ENCODE measurements around the gene SLC4A4. TPM values are rescaled to one million over a fixed set of nuclear protein-coding genes. Genes with fewer than 3 reads are reported as not detected.

SLC4A4 gene
- total RNA-seq, 1 experiment from 2014 or later: 1.1 TPM

DNA sequence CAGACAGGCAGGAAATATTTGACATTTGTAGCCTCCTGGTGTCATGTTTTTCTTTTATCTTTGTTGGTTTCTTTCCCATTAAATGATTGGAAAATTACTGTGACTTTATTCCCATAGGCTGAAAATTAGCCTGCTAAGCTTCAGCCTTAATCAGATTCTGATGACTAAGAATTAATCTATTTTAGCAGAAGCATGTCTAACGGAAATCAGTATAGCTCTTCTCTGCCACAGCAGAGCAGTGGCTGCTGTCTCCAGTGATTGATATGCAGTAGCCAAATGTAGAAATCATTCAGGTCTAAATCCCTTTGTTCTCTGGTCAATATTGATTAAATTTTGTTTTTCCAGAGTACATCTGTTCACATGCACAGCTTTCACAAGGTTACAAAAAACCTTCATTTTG lies 245.8 kb downstream of the SLC4A4 start (continued):
- TF ChIP-seq, protein P1, sequence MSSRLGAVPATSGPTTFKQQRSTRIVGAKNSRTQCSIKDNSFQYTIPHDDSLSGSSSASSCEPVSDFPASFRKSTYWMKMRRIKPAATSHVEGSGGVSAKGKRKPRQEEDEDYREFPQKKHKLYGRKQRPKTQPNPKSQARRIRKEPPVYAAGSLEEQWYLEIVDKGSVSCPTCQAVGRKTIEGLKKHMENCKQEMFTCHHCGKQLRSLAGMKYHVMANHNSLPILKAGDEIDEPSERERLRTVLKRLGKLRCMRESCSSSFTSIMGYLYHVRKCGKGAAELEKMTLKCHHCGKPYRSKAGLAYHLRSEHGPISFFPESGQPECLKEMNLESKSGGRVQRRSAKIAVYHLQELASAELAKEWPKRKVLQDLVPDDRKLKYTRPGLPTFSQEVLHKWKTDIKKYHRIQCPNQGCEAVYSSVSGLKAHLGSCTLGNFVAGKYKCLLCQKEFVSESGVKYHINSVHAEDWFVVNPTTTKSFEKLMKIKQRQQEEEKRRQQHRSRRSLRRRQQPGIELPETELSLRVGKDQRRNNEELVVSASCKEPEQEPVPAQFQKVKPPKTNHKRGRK (CRISPR knock-in tag; IDR thresholded peaks at IDR 0.05; ENCODE audit: borderline replicate concordance): no peak

DNA sequence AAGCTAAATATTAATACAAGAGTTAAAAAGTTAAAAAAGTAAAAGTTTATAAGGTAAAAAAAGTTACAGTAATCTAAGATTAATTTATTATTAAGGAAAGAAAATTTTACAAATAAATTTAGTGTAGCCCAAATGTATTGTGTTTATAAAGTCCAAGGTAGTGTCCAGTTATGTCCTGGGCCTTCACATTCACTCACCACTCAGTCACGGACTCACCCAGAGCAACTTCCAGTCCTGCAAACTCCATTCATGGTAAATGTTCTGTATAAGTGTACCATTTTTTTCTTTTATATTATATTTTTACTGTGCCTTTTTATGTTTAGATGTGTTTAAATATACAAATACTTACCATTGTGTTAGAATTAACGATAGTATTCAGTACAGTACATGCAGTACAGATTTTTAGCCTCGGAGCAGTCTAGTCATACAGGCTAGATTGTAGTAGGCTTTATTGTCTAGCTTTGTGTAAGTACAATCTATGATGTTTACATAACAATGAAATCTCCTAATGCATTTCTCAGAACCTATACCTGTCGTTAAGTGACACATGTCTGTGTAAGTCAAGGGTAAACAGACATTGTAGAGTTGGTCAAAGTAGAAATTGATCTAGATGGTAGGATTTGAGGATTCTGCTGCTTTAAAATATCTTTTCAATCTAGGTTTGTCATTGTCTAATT lies 247.4 kb downstream of the SLC4A4 start:
- Mint-ChIP-seq H3K9me3 (peaks cover 34% of the 10 kb centered on the region), H3K4me1 (peaks cover 6% of the 10 kb centered on the region), H3K4me3 (no peak overlapping the region), H3K27ac (no peak overlapping the region), H3K27me3 (ENCODE audit: low read depth) (peaks cover 2% of the 10 kb centered on the region; the same call in 1 of the 2 replicates), H3K36me3 (peaks cover 30% of the 10 kb centered on the region)
- CTCF ChIA-PET: no interaction called here
- ATAC-seq (no peak), DNase-seq (ENCODE audit: low spot score) (no peak)
- no peak for TF ChIP-seq ZNF396 (CRISPR knock-in tag; IDR thresholded peaks at IDR 0.05; ENCODE audit: borderline replicate concordance)
- TF ChIP-seq IRF2 (CRISPR knock-in tag; IDR thresholded peaks at IDR 0.05; ENCODE audit: borderline replicate concordance, low read depth): no peak
- TF ChIP-seq ZNF416 (CRISPR knock-in tag; IDR thresholded peaks at IDR 0.05): no peak
- no peak for TF ChIP-seq ZNF423 (CRISPR knock-in tag; IDR thresholded peaks at IDR 0.05)
- TF ChIP-seq, protein P2, sequence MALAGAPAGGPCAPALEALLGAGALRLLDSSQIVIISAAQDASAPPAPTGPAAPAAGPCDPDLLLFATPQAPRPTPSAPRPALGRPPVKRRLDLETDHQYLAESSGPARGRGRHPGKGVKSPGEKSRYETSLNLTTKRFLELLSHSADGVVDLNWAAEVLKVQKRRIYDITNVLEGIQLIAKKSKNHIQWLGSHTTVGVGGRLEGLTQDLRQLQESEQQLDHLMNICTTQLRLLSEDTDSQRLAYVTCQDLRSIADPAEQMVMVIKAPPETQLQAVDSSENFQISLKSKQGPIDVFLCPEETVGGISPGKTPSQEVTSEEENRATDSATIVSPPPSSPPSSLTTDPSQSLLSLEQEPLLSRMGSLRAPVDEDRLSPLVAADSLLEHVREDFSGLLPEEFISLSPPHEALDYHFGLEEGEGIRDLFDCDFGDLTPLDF (CRISPR knock-in tag; IDR thresholded peaks at IDR 0.05): no peak
- no peak for TF ChIP-seq ESRRA (CRISPR knock-in tag; IDR thresholded peaks at IDR 0.05; ENCODE audit: borderline replicate concordance)
- TF ChIP-seq TP53 (CRISPR knock-in tag; IDR thresholded peaks at IDR 0.05): no peak
- no peak for TF ChIP-seq ATF1 (CRISPR knock-in tag; IDR thresholded peaks at IDR 0.05)
- no peak for TF ChIP-seq ETV6 (CRISPR knock-in tag; IDR thresholded peaks at IDR 0.05)
- TF ChIP-seq, protein P3, sequence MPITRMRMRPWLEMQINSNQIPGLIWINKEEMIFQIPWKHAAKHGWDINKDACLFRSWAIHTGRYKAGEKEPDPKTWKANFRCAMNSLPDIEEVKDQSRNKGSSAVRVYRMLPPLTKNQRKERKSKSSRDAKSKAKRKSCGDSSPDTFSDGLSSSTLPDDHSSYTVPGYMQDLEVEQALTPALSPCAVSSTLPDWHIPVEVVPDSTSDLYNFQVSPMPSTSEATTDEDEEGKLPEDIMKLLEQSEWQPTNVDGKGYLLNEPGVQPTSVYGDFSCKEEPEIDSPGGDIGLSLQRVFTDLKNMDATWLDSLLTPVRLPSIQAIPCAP (CRISPR knock-in tag; IDR thresholded peaks at IDR 0.05): no peak
- no peak for TF ChIP-seq RELA (CRISPR knock-in tag; IDR thresholded peaks at IDR 0.05; ENCODE audit: borderline replicate concordance)
- TF ChIP-seq SMAD4 (CRISPR knock-in tag; IDR thresholded peaks at IDR 0.05): no peak
- no peak for TF ChIP-seq ZNF138 (CRISPR knock-in tag; conservative IDR thresholded peaks at IDR 0.05)
- TF ChIP-seq, protein P4, sequence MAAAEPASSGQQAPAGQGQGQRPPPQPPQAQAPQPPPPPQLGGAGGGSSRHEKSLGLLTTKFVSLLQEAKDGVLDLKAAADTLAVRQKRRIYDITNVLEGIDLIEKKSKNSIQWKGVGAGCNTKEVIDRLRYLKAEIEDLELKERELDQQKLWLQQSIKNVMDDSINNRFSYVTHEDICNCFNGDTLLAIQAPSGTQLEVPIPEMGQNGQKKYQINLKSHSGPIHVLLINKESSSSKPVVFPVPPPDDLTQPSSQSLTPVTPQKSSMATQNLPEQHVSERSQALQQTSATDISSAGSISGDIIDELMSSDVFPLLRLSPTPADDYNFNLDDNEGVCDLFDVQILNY (CRISPR knock-in tag; IDR thresholded peaks at IDR 0.05): no peak
- TF ChIP-seq, protein P5, sequence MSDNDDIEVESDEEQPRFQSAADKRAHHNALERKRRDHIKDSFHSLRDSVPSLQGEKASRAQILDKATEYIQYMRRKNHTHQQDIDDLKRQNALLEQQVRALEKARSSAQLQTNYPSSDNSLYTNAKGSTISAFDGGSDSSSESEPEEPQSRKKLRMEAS (CRISPR knock-in tag; IDR thresholded peaks at IDR 0.05): no peak
- TF ChIP-seq, protein P6, sequence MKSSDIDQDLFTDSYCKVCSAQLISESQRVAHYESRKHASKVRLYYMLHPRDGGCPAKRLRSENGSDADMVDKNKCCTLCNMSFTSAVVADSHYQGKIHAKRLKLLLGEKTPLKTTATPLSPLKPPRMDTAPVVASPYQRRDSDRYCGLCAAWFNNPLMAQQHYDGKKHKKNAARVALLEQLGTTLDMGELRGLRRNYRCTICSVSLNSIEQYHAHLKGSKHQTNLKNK (CRISPR knock-in tag; IDR thresholded peaks at IDR 0.05): no peak
- no peak for TF ChIP-seq CREM (CRISPR knock-in tag; IDR thresholded peaks at IDR 0.05)
- TF ChIP-seq FOXP1 (CRISPR knock-in tag; IDR thresholded peaks at IDR 0.05; ENCODE audit: borderline replicate concordance): no peak
- no peak for TF ChIP-seq GRHL2 (CRISPR knock-in tag; IDR thresholded peaks at IDR 0.05; ENCODE audit: insufficient replicate concordance, severe bottlenecking)
- TF ChIP-seq, protein P7, sequence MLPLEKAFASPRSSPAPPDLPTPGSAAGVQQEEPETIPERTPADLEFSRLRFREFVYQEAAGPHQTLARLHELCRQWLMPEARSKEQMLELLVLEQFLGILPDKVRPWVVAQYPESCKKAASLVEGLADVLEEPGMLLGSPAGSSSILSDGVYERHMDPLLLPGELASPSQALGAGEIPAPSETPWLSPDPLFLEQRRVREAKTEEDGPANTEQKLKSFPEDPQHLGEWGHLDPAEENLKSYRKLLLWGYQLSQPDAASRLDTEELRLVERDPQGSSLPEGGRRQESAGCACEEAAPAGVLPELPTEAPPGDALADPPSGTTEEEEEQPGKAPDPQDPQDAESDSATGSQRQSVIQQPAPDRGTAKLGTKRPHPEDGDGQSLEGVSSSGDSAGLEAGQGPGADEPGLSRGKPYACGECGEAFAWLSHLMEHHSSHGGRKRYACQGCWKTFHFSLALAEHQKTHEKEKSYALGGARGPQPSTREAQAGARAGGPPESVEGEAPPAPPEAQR (CRISPR knock-in tag; IDR thresholded peaks at IDR 0.05): no peak
- POLR2A ChIA-PET: no interaction called here
